ENCODE data around the gene CCDC144A.
"Not testable (repeated sequence)": the region's sequence is repeated elsewhere in the genome, so short reads cannot be mapped to it uniquely, and the experiment has no call there.

GRCh38 chr17:16795894-16796293 lies 105.9 kb downstream of the CCDC144A start:
- TF ChIP-seq POLR2A, CTCF, EP300, POLR2AphosphoS5 (IDR thresholded peaks at IDR 0.05): not testable (repeated sequence)
